Activated naive CD4-positive, alpha-beta T cell treated with anti-CD3 and anti-CD28 coated beads, Interleukin-2, amount 10 ng/mL, durations not matched to agents 7 days and 5 days (primary cell): ENCODE measurements around the gene NPAS3.

Source experiments
- CTCF ChIA-PET: fragments of 350-600 bp; sonication (Branson Sonifier 250); formaldehyde crosslinking; loops from one replicate; lab custom pipeline; 2021; ENCODE audit warnings: antibody characterized with exemption; lab: Charles Lee
- DNase-seq: peaks from one replicate; pipeline ENCODE4 v3.0.0-alpha.2; 2020
- H3K27ac Mint-ChIP-seq: one replicate; pipeline ENCODE4 v1.8.0; 2021; ENCODE audit warnings: mild to moderate bottlenecking, moderate library complexity, mixed read lengths
- H3K27me3 Mint-ChIP-seq: one replicate; pipeline ENCODE4 v1.8.0; 2021; ENCODE audit warnings: mild to moderate bottlenecking, mixed read lengths
- H3K36me3 Mint-ChIP-seq: one replicate; pipeline ENCODE4 v1.8.0; 2021; ENCODE audit warnings: mixed read lengths
- H3K4me1 Mint-ChIP-seq: one replicate; pipeline ENCODE4 v1.8.0; 2021; ENCODE audit warnings: mixed read lengths
- H3K4me3 Mint-ChIP-seq: one replicate; pipeline ENCODE4 v1.8.0; 2021; ENCODE audit warnings: mild to moderate bottlenecking, moderate library complexity, mixed read lengths
- H3K9me3 Mint-ChIP-seq: one replicate; pipeline ENCODE4 v1.8.0; 2021; ENCODE audit warnings: mixed read lengths

Gene NPAS3

GRCh38 chr14:33740531-33740930, 801.9 kb downstream of the NPAS3 start:
- H3K4me3 Mint-ChIP-seq = no peak overlapping the region
- peaks cover 4% of the 10 kb centered on the region for H3K27me3 Mint-ChIP-seq
- DNase-seq = no peak
- H3K9me3 Mint-ChIP-seq = peaks cover 1% of the 10 kb centered on the region
- H3K27ac Mint-ChIP-seq = no peak overlapping the region
- no peaks in the 10 kb centered on the region for H3K36me3 Mint-ChIP-seq
- no peaks in the 10 kb centered on the region for H3K4me1 Mint-ChIP-seq
- CTCF ChIA-PET = no interaction called here

GRCh38 chr14:33742166-33742565, 803.5 kb downstream of the NPAS3 start:
- Mint-ChIP-seq H3K27ac (no peak overlapping the region), H3K4me1 (no peaks in the 10 kb centered on the region), H3K9me3 (no peaks in the 10 kb centered on the region), H3K36me3 (no peaks in the 10 kb centered on the region), H3K4me3 (no peak overlapping the region), H3K27me3 (peaks cover 4% of the 10 kb centered on the region)
- DNase-seq = no peak
- CTCF ChIA-PET = no interaction called here

- Mint-ChIP-seq H3K27ac (no peak overlapping the region), H3K27me3 (no peaks in the 10 kb centered on the region), H3K36me3 (no peaks in the 10 kb centered on the region), H3K9me3 (peaks cover 1% of the 10 kb centered on the region), H3K4me3 (no peak overlapping the region), H3K4me1 (no peaks in the 10 kb centered on the region)
- CTCF ChIA-PET = no interaction called here
- no peak for DNase-seq
These were observed 806.5 kb downstream of the NPAS3 start for GRCh38 chr14:33745163-33745562.

- Mint-ChIP-seq H3K27me3 (no peaks in the 10 kb centered on the region), H3K27ac (no peak overlapping the region), H3K4me3 (no peak overlapping the region), H3K4me1 (no peaks in the 10 kb centered on the region), H3K9me3 (peaks cover 1% of the 10 kb centered on the region), H3K36me3 (no peaks in the 10 kb centered on the region)
- no peak for DNase-seq
- CTCF ChIA-PET = no interaction called here
These were observed 809.1 kb downstream of the NPAS3 start for GRCh38 chr14:33747749-33748148.

GRCh38 chr14:33754261-33754660, 815.6 kb downstream of the NPAS3 start:
- no peak for DNase-seq
- CTCF ChIA-PET = no interaction called here
- no peak overlapping the region for H3K27ac Mint-ChIP-seq
- no peaks in the 10 kb centered on the region for H3K36me3 Mint-ChIP-seq
- no peaks in the 10 kb centered on the region for H3K4me1 Mint-ChIP-seq
- no peak overlapping the region for H3K4me3 Mint-ChIP-seq
- H3K9me3 Mint-ChIP-seq = no peaks in the 10 kb centered on the region
- no peaks in the 10 kb centered on the region for H3K27me3 Mint-ChIP-seq

- Mint-ChIP-seq H3K27me3 (no peaks in the 10 kb centered on the region), H3K9me3 (no peaks in the 10 kb centered on the region), H3K27ac (no peak overlapping the region), H3K4me3 (no peak overlapping the region), H3K4me1 (no peaks in the 10 kb centered on the region), H3K36me3 (no peaks in the 10 kb centered on the region)
- CTCF ChIA-PET = no interaction called here
- no peak for DNase-seq
These were observed 816.7 kb downstream of the NPAS3 start for GRCh38 chr14:33755358-33755757.

GRCh38 chr14:33756833-33757232, 818.2 kb downstream of the NPAS3 start:
- no peak overlapping the region for H3K27ac Mint-ChIP-seq
- no peak overlapping the region for H3K4me3 Mint-ChIP-seq
- H3K9me3 Mint-ChIP-seq = no peaks in the 10 kb centered on the region
- CTCF ChIA-PET = no interaction called here
- no peak for DNase-seq
- no peaks in the 10 kb centered on the region for H3K36me3 Mint-ChIP-seq
- no peaks in the 10 kb centered on the region for H3K27me3 Mint-ChIP-seq
- no peaks in the 10 kb centered on the region for H3K4me1 Mint-ChIP-seq

- Mint-ChIP-seq H3K4me3 (no peak overlapping the region), H3K27me3 (no peaks in the 10 kb centered on the region), H3K36me3 (no peaks in the 10 kb centered on the region), H3K4me1 (no peaks in the 10 kb centered on the region), H3K9me3 (no peaks in the 10 kb centered on the region), H3K27ac (no peak overlapping the region)
- CTCF ChIA-PET = interaction anchor here (1.6 kb wide), 1 partner anchor 34 kb away, joined by 5 read pairs; no protein-coding TSS in a partner anchor
- no peak for DNase-seq
These were observed 819.9 kb downstream of the NPAS3 start for GRCh38 chr14:33758547-33758946.

- H3K36me3 Mint-ChIP-seq = no peaks in the 10 kb centered on the region
- H3K27me3 Mint-ChIP-seq = no peaks in the 10 kb centered on the region
- no peaks in the 10 kb centered on the region for H3K4me1 Mint-ChIP-seq
- H3K9me3 Mint-ChIP-seq = no peaks in the 10 kb centered on the region
- DNase-seq = no peak
- CTCF ChIA-PET = no interaction called here
- H3K4me3 Mint-ChIP-seq = no peak overlapping the region
- no peak overlapping the region for H3K27ac Mint-ChIP-seq
These were observed 823.6 kb downstream of the NPAS3 start for GRCh38 chr14:33762161-33762851.

GRCh38 chr14:33764876-33765650, 826.4 kb downstream of the NPAS3 start:
- no peak for DNase-seq
- H3K9me3 Mint-ChIP-seq = no peaks in the 10 kb centered on the region
- H3K36me3 Mint-ChIP-seq = no peaks in the 10 kb centered on the region
- H3K27me3 Mint-ChIP-seq = no peaks in the 10 kb centered on the region
- no peak overlapping the region for H3K27ac Mint-ChIP-seq
- H3K4me1 Mint-ChIP-seq = no peaks in the 10 kb centered on the region
- CTCF ChIA-PET = interaction anchor here (0.7 kb wide), 1 partner anchor 301 kb away, joined by 3 read pairs; no protein-coding TSS in a partner anchor
- no peak overlapping the region for H3K4me3 Mint-ChIP-seq

GRCh38 chr14:33767586-33768457, 829.1 kb downstream of the NPAS3 start:
- CTCF ChIA-PET = no interaction called here
- Mint-ChIP-seq H3K36me3 (no peaks in the 10 kb centered on the region), H3K27me3 (no peaks in the 10 kb centered on the region), H3K4me1 (no peaks in the 10 kb centered on the region), H3K4me3 (no peak overlapping the region), H3K27ac (no peak overlapping the region), H3K9me3 (no peaks in the 10 kb centered on the region)
- no peak for DNase-seq

- Mint-ChIP-seq H3K4me3 (no peak overlapping the region), H3K36me3 (no peaks in the 10 kb centered on the region), H3K4me1 (no peaks in the 10 kb centered on the region), H3K27me3 (no peaks in the 10 kb centered on the region), H3K27ac (no peak overlapping the region), H3K9me3 (no peaks in the 10 kb centered on the region)
- CTCF ChIA-PET = no interaction called here
- DNase-seq = no peak
These were observed 829.8 kb downstream of the NPAS3 start for GRCh38 chr14:33768458-33768830.

- Mint-ChIP-seq H3K36me3 (no peaks in the 10 kb centered on the region), H3K27ac (no peak overlapping the region), H3K9me3 (no peaks in the 10 kb centered on the region), H3K4me1 (no peaks in the 10 kb centered on the region), H3K4me3 (no peak overlapping the region), H3K27me3 (peaks cover 4% of the 10 kb centered on the region)
- CTCF ChIA-PET = no interaction called here
- DNase-seq = no peak
These were observed 834.7 kb downstream of the NPAS3 start for GRCh38 chr14:33773205-33774030.

- no peak for DNase-seq
- Mint-ChIP-seq H3K4me3 (no peak overlapping the region), H3K36me3 (no peaks in the 10 kb centered on the region), H3K4me1 (no peaks in the 10 kb centered on the region), H3K27me3 (peaks cover 4% of the 10 kb centered on the region), H3K9me3 (no peaks in the 10 kb centered on the region), H3K27ac (no peak overlapping the region)
- CTCF ChIA-PET = no interaction called here
These were observed 835.5 kb downstream of the NPAS3 start for GRCh38 chr14:33774161-33774560.
